Measurements from ENCODE around the gene CYYR1.

DNA sequence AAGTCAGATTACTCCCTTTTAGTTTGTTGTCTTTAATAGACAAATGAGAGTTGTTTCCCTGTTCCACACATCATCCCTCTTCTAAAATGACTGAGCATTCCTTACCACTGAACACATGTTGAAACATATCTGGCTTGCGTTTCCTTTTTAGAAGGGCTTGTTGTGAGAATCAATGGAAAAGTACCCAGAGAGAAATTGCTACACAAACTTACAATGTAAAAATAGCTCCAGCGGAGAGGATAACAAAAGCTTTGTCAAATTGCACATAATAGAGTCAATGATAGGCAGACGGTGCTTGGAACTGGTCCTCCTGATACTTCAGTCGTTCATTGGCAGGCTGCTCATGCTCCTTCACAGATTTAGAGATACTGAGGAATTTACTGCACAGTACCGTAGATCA lies 123.9 kb downstream of the CYYR1 start:
- TF ChIP-seq, protein P1, sequence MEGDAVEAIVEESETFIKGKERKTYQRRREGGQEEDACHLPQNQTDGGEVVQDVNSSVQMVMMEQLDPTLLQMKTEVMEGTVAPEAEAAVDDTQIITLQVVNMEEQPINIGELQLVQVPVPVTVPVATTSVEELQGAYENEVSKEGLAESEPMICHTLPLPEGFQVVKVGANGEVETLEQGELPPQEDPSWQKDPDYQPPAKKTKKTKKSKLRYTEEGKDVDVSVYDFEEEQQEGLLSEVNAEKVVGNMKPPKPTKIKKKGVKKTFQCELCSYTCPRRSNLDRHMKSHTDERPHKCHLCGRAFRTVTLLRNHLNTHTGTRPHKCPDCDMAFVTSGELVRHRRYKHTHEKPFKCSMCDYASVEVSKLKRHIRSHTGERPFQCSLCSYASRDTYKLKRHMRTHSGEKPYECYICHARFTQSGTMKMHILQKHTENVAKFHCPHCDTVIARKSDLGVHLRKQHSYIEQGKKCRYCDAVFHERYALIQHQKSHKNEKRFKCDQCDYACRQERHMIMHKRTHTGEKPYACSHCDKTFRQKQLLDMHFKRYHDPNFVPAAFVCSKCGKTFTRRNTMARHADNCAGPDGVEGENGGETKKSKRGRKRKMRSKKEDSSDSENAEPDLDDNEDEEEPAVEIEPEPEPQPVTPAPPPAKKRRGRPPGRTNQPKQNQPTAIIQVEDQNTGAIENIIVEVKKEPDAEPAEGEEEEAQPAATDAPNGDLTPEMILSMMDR (IDR thresholded peaks at IDR 0.05; ENCODE audit: low read depth, low read length, missing input control) = no peak
- TF ChIP-seq SP1 (IDR thresholded peaks at IDR 0.05) = no peak
- TF ChIP-seq RXRA (IDR thresholded peaks at IDR 0.05) = no peak
- TF ChIP-seq TAF1 (conservative IDR thresholded peaks at IDR 0.05) = no peak
- TF ChIP-seq EGR1 (IDR thresholded peaks at IDR 0.05; ENCODE audit: low read depth in 2 of 2) = no peak
- TF ChIP-seq, protein P2, sequence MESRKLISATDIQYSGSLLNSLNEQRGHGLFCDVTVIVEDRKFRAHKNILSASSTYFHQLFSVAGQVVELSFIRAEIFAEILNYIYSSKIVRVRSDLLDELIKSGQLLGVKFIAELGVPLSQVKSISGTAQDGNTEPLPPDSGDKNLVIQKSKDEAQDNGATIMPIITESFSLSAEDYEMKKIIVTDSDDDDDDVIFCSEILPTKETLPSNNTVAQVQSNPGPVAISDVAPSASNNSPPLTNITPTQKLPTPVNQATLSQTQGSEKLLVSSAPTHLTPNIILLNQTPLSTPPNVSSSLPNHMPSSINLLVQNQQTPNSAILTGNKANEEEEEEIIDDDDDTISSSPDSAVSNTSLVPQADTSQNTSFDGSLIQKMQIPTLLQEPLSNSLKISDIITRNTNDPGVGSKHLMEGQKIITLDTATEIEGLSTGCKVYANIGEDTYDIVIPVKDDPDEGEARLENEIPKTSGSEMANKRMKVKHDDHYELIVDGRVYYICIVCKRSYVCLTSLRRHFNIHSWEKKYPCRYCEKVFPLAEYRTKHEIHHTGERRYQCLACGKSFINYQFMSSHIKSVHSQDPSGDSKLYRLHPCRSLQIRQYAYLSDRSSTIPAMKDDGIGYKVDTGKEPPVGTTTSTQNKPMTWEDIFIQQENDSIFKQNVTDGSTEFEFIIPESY (IDR thresholded peaks at IDR 0.05) = no peak

Measured in liver (tissue), 3 donors.